Neural cell (in vitro differentiated cells): ENCODE measurements around the gene UMOD. TPM values are rescaled to one million over a fixed set of nuclear protein-coding genes. Genes with fewer than 3 reads are reported as not detected.

Experiments used
- H2AFZ ChIP-seq: fragments of 200-600, 300-800 bp; sonication (generic), shearing (Covaris generic); 2 replicates; pipeline ENCODE4 v1.6.0; 2014; ENCODE audit warnings: low read depth, mild to moderate bottlenecking, antibody characterized with exemption, low read length, moderate library complexity
- H3F3A ChIP-seq: fragments of 200-600 bp; shearing (Covaris generic); 2 replicates; pipeline ENCODE4 v1.6.1; 2016; ENCODE audit warnings: mild to moderate bottlenecking, moderate library complexity, mixed read lengths, antibody characterized with exemption, low read length; ENCODE audit not compliant: insufficient read depth, poor library complexity, severe bottlenecking
- H3K27ac ChIP-seq: fragments of 200-600, 300-800 bp; sonication (generic), shearing (Covaris generic); 2 replicates; pipeline ENCODE4 v1.5.1; 2014; ENCODE audit warnings: mild to moderate bottlenecking, low read length, moderate library complexity
- H3K27me3 ChIP-seq: fragments of 300-800, 200-600 bp; sonication (generic), shearing (Covaris generic); 2 replicates; pipeline ENCODE4 v1.6.0; 2014; ENCODE audit warnings: mild to moderate bottlenecking, low read depth, low read length, moderate library complexity; ENCODE audit not compliant: insufficient read depth
- H3K36me3 ChIP-seq: fragments of 300-800, 200-600 bp; sonication (generic), shearing (Covaris generic); 2 replicates; pipeline ENCODE4 v1.5.1; 2014; ENCODE audit warnings: mild to moderate bottlenecking, antibody characterized with exemption, low read length, moderate library complexity; ENCODE audit not compliant: insufficient read depth
- H3K4me2 ChIP-seq: fragments of 300-800, 200-600 bp; sonication (generic), shearing (Covaris generic); 2 replicates; pipeline ENCODE4 v1.6.0; 2014; ENCODE audit warnings: mild to moderate bottlenecking, low read length
- H3K4me3 ChIP-seq: fragments of 300-800, 200-600 bp; sonication (generic), shearing (Covaris generic); 2 replicates; pipeline ENCODE4 v1.5.1; 2014; ENCODE audit warnings: mild to moderate bottlenecking, low read length, moderate library complexity
- H3K79me2 ChIP-seq: fragments of 200-600 bp; shearing (Covaris generic); replicated peaks from 2 replicates; pipeline ENCODE4 v1.6.0; 2014; ENCODE audit warnings: mild to moderate bottlenecking, low read length, moderate library complexity; ENCODE audit not compliant: insufficient read depth
- H3K9ac ChIP-seq: fragments of 300-800, 200-600 bp; sonication (generic), shearing (Covaris generic); 2 replicates; pipeline ENCODE4 v1.6.1; 2016; ENCODE audit warnings: mild to moderate bottlenecking, low read length, mixed read lengths
- H3K9me2 ChIP-seq: fragments of 200-600 bp; shearing (Covaris generic); 2 replicates; pipeline ENCODE4 v1.6.1; 2016; ENCODE audit warnings: mild to moderate bottlenecking, low read length, mixed read lengths; ENCODE audit not compliant: insufficient read depth
- H3K9me3 ChIP-seq: fragments of 200-600, 300-800 bp; sonication (generic), shearing (Covaris generic); 2 replicates; pipeline ENCODE4 v1.6.1; 2016; ENCODE audit warnings: mild to moderate bottlenecking, mixed run types, low read length, moderate library complexity, mixed read lengths
- H4K20me1 ChIP-seq: fragments of 200-600 bp; shearing (Covaris generic); 2 replicates; pipeline ENCODE4 v1.6.1; 2016; ENCODE audit warnings: mild to moderate bottlenecking, mixed run types; ENCODE audit not compliant: insufficient read depth
- EP300 ChIP-seq: fragments of 450-650 bp; conservative IDR thresholded peaks from 2 replicates; pipeline ENCODE4 v1.6.1; 2014; ENCODE audit warnings: antibody characterized with exemption, mild to moderate bottlenecking, moderate library complexity; ENCODE audit not compliant: poor library complexity, severe bottlenecking
- EZH2 ChIP-seq: fragments of 200-600, 300-800 bp; shearing (Covaris generic), sonication (generic); IDR thresholded peaks from 2 replicates; pipeline ENCODE4 v1.6.1; 2014; ENCODE audit warnings: antibody characterized with exemption, low read length, borderline replicate concordance, mild to moderate bottlenecking; ENCODE audit not compliant: insufficient read depth, poor library complexity, severe bottlenecking
- MXI1 ChIP-seq: fragments of 450-650 bp; conservative IDR thresholded peaks from 2 replicates; pipeline ENCODE4 v1.6.1; 2014; ENCODE audit warnings: antibody characterized with exemption, mild to moderate bottlenecking; ENCODE audit not compliant: poor library complexity, severe bottlenecking
- POLR2AphosphoS5 ChIP-seq: IDR thresholded peaks from 2 replicates; pipeline ENCODE4 v1.6.1; 2012
- RAD21 ChIP-seq: fragments of 450-650 bp; conservative IDR thresholded peaks from 2 replicates; pipeline ENCODE4 v1.6.1; 2014; ENCODE audit warnings: antibody characterized with exemption, mild to moderate bottlenecking, moderate library complexity
- SMC3 ChIP-seq: fragments of 450-650 bp; conservative IDR thresholded peaks from 2 replicates; pipeline ENCODE4 v1.6.1; 2014; ENCODE audit warnings: antibody characterized with exemption, mild to moderate bottlenecking, moderate library complexity; ENCODE audit not compliant: poor library complexity
- TAF1 ChIP-seq: IDR thresholded peaks from 2 replicates; pipeline ENCODE4 v1.6.1; 2012; ENCODE audit warnings: low read depth
- polyA plus RNA-seq: library from polyadenylated mRNA; depleted of rRNA; stranded (reverse); fragments of >200 nt; gene quantifications from 2 replicates; pipeline ENCODE4 v1.2.3, GENCODE V29; 2014
- TF ChIP-seq, protein P1 (sequence below): fragments of 450-650 bp; IDR thresholded peaks from 2 replicates; pipeline ENCODE4 v1.5.1; 2014; ENCODE audit warnings: antibody characterized with exemption, mild to moderate bottlenecking, moderate library complexity; ENCODE audit not compliant: poor library complexity, severe bottlenecking
- TF ChIP-seq, protein P2 (sequence below): IDR thresholded peaks from 2 replicates; pipeline ENCODE4 v1.6.1; 2012; ENCODE audit warnings: borderline replicate concordance

The UMOD gene
- polyA plus RNA-seq, 1 donor from 2014 or later: not detected

DNA sequence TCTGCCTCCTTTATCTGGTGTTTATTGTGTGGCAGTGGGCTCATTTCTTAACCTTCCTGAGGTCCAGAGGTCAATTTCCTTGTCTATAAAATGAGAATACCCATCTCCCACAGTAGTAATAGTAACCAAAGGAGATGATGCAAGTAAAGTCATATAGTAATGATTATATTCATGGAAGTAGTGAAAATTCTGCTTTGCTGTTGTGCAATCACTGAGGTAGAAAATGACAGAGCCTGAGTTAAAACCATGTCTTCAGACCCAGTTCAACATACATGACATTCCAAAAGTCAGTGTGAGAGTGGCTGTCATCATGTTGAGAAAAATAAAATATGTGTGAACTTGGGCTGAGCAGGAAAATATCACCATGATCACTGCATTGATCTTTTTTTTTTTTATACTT lies 864 bp upstream of the UMOD start:
- H3K79me2 ChIP-seq: no peaks in the 10 kb centered on the region
- no peaks in the 10 kb centered on the region for H3K9me3 ChIP-seq
- no peaks in the 10 kb centered on the region for H3K36me3 ChIP-seq
- no peaks in the 10 kb centered on the region for H4K20me1 ChIP-seq
- no peak overlapping the region for H3K4me3 ChIP-seq
- no peaks in the 10 kb centered on the region for H3K9me2 ChIP-seq
- H3K27me3 ChIP-seq: no peaks in the 10 kb centered on the region
- no peak overlapping the region for H3K9ac ChIP-seq
- TF ChIP-seq RAD21: no peak
- TF ChIP-seq TAF1: no peak
- no peak for TF ChIP-seq POLR2AphosphoS5
- TF ChIP-seq SMC3: no peak
- TF ChIP-seq, protein P1, sequence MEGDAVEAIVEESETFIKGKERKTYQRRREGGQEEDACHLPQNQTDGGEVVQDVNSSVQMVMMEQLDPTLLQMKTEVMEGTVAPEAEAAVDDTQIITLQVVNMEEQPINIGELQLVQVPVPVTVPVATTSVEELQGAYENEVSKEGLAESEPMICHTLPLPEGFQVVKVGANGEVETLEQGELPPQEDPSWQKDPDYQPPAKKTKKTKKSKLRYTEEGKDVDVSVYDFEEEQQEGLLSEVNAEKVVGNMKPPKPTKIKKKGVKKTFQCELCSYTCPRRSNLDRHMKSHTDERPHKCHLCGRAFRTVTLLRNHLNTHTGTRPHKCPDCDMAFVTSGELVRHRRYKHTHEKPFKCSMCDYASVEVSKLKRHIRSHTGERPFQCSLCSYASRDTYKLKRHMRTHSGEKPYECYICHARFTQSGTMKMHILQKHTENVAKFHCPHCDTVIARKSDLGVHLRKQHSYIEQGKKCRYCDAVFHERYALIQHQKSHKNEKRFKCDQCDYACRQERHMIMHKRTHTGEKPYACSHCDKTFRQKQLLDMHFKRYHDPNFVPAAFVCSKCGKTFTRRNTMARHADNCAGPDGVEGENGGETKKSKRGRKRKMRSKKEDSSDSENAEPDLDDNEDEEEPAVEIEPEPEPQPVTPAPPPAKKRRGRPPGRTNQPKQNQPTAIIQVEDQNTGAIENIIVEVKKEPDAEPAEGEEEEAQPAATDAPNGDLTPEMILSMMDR: no peak
- no peaks in the 10 kb centered on the region for H3F3A ChIP-seq
- H3K27ac ChIP-seq: no peak overlapping the region
- H3K4me2 ChIP-seq: no peak overlapping the region
- H2AFZ ChIP-seq: no peak overlapping the region

DNA sequence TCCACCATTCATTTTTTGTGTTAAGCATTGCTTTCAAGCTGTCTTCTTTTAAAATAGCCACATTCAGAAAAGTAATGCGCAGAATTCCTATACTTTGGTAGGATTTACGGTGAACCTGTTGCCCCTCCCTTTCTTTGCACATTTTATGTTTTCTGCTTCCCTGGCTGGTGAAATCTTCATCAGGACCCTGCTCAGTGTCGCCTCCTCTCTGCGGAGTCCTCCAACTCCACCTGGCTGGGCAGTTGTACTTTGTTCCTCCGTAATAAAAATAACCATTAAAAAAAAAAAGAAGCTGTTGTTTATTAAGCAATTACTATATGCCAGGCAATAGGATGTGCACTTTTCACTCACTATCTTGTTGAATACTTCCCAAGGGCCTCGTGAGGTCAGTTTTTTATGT lies 2.9 kb downstream of the UMOD start:
- no peaks in the 10 kb centered on the region for H3K9me3 ChIP-seq
- no peak for TF ChIP-seq TAF1
- no peak for TF ChIP-seq EZH2
- TF ChIP-seq MXI1: no peak
- TF ChIP-seq RAD21: no peak
- no peak for TF ChIP-seq POLR2AphosphoS5
- TF ChIP-seq EP300: no peak
- TF ChIP-seq, protein P1: no peak
- TF ChIP-seq, protein P2, sequence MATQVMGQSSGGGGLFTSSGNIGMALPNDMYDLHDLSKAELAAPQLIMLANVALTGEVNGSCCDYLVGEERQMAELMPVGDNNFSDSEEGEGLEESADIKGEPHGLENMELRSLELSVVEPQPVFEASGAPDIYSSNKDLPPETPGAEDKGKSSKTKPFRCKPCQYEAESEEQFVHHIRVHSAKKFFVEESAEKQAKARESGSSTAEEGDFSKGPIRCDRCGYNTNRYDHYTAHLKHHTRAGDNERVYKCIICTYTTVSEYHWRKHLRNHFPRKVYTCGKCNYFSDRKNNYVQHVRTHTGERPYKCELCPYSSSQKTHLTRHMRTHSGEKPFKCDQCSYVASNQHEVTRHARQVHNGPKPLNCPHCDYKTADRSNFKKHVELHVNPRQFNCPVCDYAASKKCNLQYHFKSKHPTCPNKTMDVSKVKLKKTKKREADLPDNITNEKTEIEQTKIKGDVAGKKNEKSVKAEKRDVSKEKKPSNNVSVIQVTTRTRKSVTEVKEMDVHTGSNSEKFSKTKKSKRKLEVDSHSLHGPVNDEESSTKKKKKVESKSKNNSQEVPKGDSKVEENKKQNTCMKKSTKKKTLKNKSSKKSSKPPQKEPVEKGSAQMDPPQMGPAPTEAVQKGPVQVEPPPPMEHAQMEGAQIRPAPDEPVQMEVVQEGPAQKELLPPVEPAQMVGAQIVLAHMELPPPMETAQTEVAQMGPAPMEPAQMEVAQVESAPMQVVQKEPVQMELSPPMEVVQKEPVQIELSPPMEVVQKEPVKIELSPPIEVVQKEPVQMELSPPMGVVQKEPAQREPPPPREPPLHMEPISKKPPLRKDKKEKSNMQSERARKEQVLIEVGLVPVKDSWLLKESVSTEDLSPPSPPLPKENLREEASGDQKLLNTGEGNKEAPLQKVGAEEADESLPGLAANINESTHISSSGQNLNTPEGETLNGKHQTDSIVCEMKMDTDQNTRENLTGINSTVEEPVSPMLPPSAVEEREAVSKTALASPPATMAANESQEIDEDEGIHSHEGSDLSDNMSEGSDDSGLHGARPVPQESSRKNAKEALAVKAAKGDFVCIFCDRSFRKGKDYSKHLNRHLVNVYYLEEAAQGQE: no peak
- no peak for TF ChIP-seq SMC3
- no peak overlapping the region for H3K4me3 ChIP-seq
- H3F3A ChIP-seq: no peaks in the 10 kb centered on the region
- no peaks in the 10 kb centered on the region for H4K20me1 ChIP-seq
- H3K27ac ChIP-seq: no peak overlapping the region
- H3K9me2 ChIP-seq: no peaks in the 10 kb centered on the region
- H3K9ac ChIP-seq: no peak overlapping the region
- H2AFZ ChIP-seq: no peak overlapping the region
- H3K4me2 ChIP-seq: no peak overlapping the region
- H3K79me2 ChIP-seq: no peaks in the 10 kb centered on the region
- H3K36me3 ChIP-seq: no peaks in the 10 kb centered on the region
- H3K27me3 ChIP-seq: no peaks in the 10 kb centered on the region
